ENCODE results near the gene MTHFS.
A peak's percentile ranks its signal among the peaks of the same experiment; 100 is the strongest.
"Not testable (repeated sequence)": the region's sequence is repeated elsewhere in the genome, so short reads cannot be mapped to it uniquely, and the experiment has no call there.

Gene MTHFS

DNA sequence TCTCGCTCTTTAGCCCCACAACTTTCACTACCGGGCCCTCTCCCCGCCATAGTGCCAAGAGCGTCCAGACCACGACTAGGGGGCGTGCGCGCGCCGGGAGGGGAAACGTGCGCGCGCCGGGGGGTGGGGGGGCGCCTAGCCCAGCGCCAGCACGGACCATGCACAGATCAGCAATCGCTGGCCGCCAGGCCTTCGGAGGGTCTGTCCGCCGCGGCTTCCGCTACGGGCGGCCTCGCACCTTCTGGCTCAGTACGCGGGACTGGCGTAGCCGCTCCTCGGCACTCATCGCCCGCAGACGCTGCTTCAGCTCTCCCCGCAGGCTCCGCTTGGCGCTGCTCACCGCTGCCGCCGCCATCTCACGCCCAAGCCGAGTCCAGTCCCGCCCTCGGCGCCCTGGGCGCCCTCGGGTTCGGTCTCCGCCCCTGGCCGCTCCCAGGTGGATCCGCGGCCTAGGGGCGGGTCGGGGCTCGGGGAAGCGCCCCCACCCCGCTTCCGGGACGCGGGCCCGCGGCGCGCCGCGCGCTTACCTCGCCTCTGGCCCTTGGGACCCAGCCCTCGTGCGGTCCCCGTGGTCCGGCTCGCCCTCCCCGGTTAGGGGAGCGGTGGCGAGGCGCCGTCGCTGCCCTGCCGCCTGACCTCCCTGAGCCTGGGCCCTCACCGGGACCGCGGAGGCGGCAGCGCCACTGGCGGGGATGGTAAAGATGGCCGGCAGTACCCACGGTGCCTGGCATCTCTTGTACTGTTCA, at the start of gene MTHFS:
Gene MTHFS, minus strand, starts transcription at position 381 of the 746 bp plus-strand sequence. Its CDS starts 26 bp downstream, at position 355.
- peak; percentile 90 for DNase-seq (ENCODE audit: low spot score)

DNA sequence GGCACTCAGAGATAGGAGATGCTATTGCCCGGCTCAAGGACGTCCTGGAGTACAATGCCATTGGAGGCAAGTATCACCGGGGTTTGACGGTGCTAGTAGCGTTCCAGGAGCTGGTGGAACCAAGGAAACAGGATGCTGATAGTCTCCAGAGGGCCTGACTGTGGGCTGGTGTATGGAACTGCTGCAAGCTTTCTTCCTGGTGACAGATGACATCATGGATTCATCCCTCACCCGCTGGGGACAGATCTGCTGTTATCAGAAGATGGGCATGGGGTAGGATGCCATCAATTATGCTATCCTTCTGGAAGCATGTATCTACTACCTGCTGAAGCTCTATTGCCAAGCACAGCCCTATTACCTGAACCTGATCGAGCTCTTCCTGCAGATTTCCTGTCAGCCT, 47.8 kb upstream of the MTHFS start:
- DNase-seq (ENCODE audit: low spot score) = no peak

GRCh38 chr15:79943820-79944219, 47.0 kb upstream of the MTHFS start:
- no peak for DNase-seq (ENCODE audit: low spot score)

DNA sequence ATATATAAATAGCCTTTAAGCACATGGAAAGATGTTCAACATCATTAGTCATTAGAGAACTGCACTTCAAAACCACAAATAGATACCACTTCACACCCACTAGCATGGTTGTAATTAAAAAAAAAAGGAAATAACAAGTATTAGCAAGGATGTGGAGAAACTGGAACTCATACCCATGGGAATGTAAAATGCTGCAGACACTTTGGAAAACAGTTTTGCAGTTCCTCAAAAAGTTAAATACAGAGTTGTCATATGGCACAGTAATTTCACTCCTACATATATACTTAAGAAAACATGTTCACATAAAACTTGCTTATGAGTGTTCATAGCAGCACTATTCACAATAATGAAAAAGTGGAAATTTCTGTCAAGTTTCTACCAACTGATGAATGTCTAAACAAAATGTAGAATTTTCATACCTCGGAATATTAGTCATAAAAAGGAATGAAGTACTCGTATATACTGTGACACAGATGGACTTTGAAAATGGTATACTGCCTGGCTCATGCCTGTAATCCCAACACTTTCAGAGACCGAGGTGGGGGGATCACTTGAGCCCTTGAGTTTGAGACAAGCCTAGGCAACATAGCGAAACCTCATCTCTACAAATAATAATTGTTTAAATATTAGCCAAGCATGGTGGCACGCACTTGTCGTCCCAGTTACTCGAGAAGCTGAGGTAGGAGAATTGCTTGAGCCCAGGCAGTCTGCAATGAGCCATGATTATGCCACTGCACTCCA, 46.1 kb upstream of the MTHFS start:
- no peak for DNase-seq (ENCODE audit: low spot score)

DNA sequence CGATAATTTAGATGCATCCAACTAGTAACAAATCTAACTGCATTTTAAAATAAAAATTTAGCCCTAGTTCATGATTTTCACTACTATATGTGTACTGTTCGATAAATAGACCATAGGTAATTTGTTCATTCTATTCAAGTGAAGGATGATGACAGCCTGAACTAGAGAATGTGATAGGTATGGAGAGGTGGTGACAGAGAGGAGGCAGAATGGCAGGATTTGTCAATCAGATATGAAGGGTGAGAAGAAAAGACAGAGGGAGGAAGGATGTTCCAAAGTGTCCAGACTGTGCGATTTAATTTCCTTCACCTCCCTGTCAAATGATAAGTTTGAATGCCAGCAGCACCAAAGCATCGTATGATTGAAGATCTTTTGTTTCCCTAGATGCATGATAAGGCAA, 42.6 kb upstream of the MTHFS start:
- DNase-seq (ENCODE audit: low spot score) = no peak

DNA sequence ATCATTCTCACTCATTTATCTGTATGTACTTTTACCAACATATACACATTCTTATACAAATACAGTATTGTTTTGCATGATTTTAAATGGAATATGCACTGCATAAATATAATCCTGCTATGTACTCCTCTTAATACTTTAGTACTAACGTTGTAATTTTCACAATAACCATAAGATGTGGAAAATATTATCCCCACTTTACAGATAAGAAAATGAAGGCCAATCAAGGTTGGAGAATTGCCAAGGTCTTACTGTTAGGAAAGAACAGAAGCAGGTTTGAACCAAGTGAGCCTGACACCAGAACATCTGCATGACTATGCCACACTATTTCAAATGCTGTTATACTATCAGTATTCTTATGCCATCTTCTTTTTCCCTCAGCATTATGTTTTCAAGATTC, 41.3 kb upstream of the MTHFS start:
- no peak for DNase-seq (ENCODE audit: low spot score)

DNA sequence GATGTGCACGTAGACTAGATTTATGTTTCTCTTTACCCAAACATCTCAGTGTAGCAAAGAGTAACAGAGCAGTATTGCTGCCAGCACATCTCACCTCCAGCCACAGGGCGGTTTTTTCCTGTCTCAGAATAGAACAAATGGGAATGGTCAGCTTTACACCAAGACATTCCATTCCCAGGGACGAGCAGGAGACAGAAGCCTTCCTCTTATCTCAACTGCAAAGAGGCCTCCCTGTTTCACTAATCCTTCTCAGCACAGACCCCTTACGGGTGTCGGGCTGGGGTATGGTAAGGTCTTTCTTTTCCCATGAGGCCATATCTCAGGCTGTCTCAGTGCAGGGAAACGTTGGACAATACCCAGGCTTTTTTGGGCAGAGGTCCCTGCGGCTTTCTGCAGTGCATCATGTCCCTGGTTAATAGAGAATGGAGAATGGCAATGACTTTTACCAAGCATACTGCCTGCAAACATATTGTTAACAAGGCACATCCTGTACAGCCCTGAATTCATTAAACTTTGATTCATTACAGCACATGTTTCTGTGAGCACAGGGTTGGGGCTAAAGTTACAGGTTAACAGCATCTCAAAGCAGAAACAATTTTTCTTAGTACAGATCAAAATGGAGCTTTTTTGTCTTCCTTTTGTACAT, 38.9 kb upstream of the MTHFS start:
- not testable (repeated sequence) for DNase-seq (ENCODE audit: low spot score)

GRCh38 chr15:79933231-79933630, 36.4 kb upstream of the MTHFS start:
- DNase-seq (ENCODE audit: low spot score) = no peak

DNA sequence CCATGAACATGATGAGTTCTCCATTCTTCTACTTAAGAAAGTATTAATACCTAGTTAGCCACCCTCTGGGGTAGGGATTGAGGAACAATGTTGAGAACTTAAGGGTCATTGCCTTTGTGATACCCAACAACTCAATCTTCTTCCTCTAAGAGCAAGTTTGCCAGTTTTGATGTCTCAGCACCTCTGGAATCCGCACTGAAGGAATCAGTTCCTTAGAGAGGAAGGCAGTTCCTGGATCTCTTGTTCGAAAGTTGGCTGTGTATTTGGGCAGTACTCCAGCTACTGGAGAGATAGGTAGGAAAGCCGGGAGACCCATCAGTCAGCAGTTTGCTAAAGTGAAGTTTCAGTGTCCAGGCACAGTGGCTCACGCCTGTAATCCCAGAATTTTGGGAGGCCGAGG, 35.6 kb upstream of the MTHFS start:
- no peak for DNase-seq (ENCODE audit: low spot score)

GRCh38 chr15:79930516-79930915, 33.7 kb upstream of the MTHFS start:
- no peak for DNase-seq (ENCODE audit: low spot score)

DNA sequence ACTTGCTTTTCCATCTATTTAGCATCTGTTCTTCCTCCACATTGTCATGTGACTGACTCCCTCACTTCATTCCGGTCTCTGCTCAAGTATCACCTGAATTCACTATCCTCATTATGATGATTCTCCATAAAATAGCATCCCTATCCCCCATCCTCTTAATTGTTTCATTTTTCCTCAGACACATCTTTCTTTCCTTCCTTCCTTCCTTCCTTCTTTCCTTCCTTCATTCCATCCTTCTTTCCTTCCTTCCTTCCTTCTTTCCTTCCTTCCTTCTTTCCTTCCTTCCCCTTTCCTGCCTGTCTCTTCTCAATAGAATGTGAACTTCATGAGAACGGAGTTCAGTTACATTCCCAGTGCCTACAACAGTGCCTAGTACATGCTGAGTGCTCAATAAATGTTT, 32.6 kb upstream of the MTHFS start:
- no peak for DNase-seq (ENCODE audit: low spot score)

- DNase-seq (ENCODE audit: low spot score) = not testable (repeated sequence)
Observed at GRCh38 chr15:79926116-79926515, 29.3 kb upstream of the MTHFS start.

GRCh38 chr15:79924379-79924778, 27.6 kb upstream of the MTHFS start:
- no peak for DNase-seq (ENCODE audit: low spot score)

- DNase-seq (ENCODE audit: low spot score) = peak; percentile 99
Observed at GRCh38 chr15:79923515-79924169, 26.8 kb upstream of the MTHFS start.

DNA sequence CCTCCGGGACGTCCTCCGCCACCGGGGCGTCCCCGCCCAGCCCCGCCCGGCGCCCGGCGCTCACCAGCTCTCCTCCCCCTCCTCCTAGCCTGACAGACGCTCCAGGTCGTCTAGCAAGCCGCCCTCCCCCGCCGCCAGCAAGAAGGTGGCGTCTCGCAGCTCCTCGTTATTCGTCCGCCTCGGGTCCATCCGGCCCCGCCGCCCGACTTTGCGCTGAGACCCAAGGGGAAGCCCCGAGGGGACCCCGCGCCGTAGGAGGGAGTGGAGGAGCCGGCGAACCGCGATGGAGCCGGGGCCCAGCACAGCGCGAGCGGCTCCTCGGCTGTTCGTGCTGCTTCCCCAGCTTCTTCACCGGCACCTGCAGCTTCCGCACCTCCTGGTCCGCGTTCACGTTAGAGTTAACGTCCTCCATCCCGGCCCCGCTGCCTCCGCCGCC, 26.3 kb upstream of the MTHFS start:
- peak; percentile 82 for DNase-seq (ENCODE audit: low spot score)

- DNase-seq (ENCODE audit: low spot score) = no peak
Observed at GRCh38 chr15:79922512-79923078, 25.8 kb upstream of the MTHFS start.

- DNase-seq (ENCODE audit: low spot score) = no peak
Observed at GRCh38 chr15:79919749-79920511, 23.1 kb upstream of the MTHFS start.

DNA sequence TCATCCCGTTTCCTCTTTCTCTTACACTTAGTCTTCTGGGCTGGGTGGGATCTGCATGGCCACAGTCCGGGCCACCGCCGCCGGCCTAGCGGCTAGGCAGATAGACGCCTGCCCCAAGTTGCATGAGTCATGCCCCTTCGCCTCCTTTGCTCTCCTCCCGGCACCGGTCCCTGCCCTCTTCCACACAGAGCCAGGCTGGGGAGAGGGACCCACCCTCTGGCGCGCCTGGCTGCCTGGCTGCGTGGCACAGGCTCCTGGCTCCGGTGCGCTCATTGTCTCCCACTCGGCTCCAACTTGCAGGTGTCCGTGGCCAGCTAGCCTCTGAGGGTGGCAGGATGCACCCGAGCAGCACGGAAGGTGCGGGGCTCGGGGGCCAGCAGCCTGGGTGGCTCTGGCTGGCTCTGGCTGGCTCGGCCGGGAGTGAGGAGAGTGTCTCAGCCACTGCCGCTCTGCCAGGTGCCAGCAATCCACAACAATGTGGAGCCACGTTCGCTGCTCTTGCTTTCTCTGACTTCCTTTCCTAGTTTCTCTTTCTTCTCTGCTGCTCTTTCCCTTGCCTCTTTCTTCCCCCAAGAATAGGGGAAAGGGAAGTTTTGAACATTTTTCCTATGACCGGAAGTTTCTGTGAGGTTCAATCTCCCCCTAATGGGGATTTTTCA, 22.4 kb upstream of the MTHFS start:
- no peak for DNase-seq (ENCODE audit: low spot score)

DNA sequence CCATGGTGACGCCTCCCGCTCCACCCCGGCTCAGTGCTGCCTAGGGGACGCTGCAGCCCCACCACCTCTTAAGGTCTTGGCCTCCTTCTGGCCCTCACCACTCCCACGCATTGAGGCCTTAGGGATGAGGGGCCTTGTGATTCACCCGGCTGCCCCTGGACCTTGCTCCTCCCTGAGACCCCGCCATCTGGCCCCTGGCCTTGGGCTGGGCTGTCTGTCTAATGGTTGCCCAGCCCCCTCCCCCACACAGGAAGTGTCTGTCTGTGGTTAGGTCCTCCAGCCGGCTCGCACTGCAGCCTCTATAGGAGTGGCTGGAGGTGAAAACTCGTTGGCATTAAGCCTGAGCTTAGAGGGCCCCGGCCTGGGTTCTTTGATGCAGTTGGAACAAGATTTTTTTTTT, 21.5 kb upstream of the MTHFS start:
- DNase-seq (ENCODE audit: low spot score) = no peak

GRCh38 chr15:79916502-79917132, 19.8 kb upstream of the MTHFS start:
- DNase-seq (ENCODE audit: low spot score) = no peak

Data from iPS-NIHi11 (cell line).